GM12878 (cell line): ENCODE measurements around the gene INTS6. TPM values are rescaled to one million over a fixed set of nuclear protein-coding genes. Genes with fewer than 3 reads are reported as not detected.

Source experiments
- ATAC-seq: fragments of 200-7000 bp; cut with Tn5 transposase; 3 replicates; pipeline ENCODE4 v1.9.1; 2020; ENCODE audit warnings: mild to moderate bottlenecking, moderate library complexity
- BruUV-seq: library from RNA; stranded (reverse); fragments of 400-500 nt; replicated peaks from 2 replicates; lab custom pipeline; 2021; lab: Mats Ljungman, UMichigan
- CTCF ChIA-PET: fragments of 300-600 bp; sonication (Branson Sonifier 250); formaldehyde crosslinking; extraction: SDS; loops from one replicate; lab custom pipeline; 2021; ENCODE audit warnings: inconsistent platforms; lab: Yijun Ruan, JAX
- POLR2A ChIA-PET: fragments of 350-600 bp; formaldehyde crosslinking; extraction: SDS; loops from one replicate; lab custom pipeline; 2021; ENCODE audit warnings: inconsistent platforms; lab: Charles Lee
- RAD21 ChIA-PET: fragments of 300-600 bp; sonication (Branson Sonifier 250); formaldehyde crosslinking; loops from one replicate; lab custom pipeline; 2023; ENCODE audit warnings: antibody characterized with exemption; ENCODE audit not compliant: unreplicated experiment; lab: Charles Lee
- SMC1A ChIA-PET: fragments of 300-600 bp; sonication (Branson Sonifier 250); formaldehyde crosslinking; loops from one replicate; lab custom pipeline; 2023; ENCODE audit not compliant: unreplicated experiment, uncharacterized antibody; lab: Charles Lee
- DNase-seq: peaks from one replicate; pipeline ENCODE4 v3.0.0-alpha.2; 2011; ENCODE audit warnings: low read depth, low spot score
- FAIRE-seq: peaks from 3 replicates; lab custom pipeline; 2011; peaks lifted over from hg19 to GRCh38; lab: Jason Lieb, UNC
- H2AFZ ChIP-seq: 2 replicates; pipeline ENCODE4 v1.6.0; 2011; ENCODE audit warnings: low read depth, low read length, control low read depth; ENCODE audit not compliant: control insufficient read depth
- H3K27ac ChIP-seq: 2 replicates; pipeline ENCODE4 v1.5.1; 2011; ENCODE audit warnings: control low read depth; ENCODE audit not compliant: control insufficient read depth, insufficient read depth
- H3K27me3 ChIP-seq, 2 experiments: replicated peaks in 1 of 2; 2 replicates each; pipeline versions ENCODE4 v1.6.0 to v1.6.1; 2011; ENCODE audit warnings: low read length in 1 of 2; ENCODE audit not compliant: control insufficient read depth in 2 of 2, insufficient read depth in 2 of 2
- H3K36me3 ChIP-seq, 2 experiments: 2 replicates each; pipeline ENCODE4 v1.5.1; 2011; ENCODE audit warnings: low read length in 1 of 2; ENCODE audit not compliant: control insufficient read depth in 2 of 2, insufficient read depth in 2 of 2
- H3K4me1 ChIP-seq: 2 replicates; pipeline ENCODE4 v1.6.1; 2011; ENCODE audit warnings: mild to moderate bottlenecking, low read length, moderate library complexity, mixed read lengths; ENCODE audit not compliant: control insufficient read depth, insufficient read depth
- H3K4me2 ChIP-seq: 2 replicates; pipeline ENCODE4 v1.6.0; 2011; ENCODE audit warnings: control low read depth; ENCODE audit not compliant: control insufficient read depth, insufficient read depth
- H3K4me3 ChIP-seq: fragments of 200-600 bp; sonication (generic); 2 replicates; pipeline ENCODE4 v1.5.1; 2016
- H3K79me2 ChIP-seq: 2 replicates; pipeline ENCODE4 v1.6.0; 2011; ENCODE audit warnings: low read length; ENCODE audit not compliant: control insufficient read depth, insufficient read depth
- H3K9ac ChIP-seq: 2 replicates; pipeline ENCODE4 v1.8.0; 2011; ENCODE audit warnings: low read length, control low read depth, mixed read lengths; ENCODE audit not compliant: control insufficient read depth, insufficient read depth
- H3K9me3 ChIP-seq: replicated peaks from 3 replicates; pipeline ENCODE4 v1.5.1; 2011; ENCODE audit warnings: mild to moderate bottlenecking, low read length; ENCODE audit not compliant: control insufficient read depth, insufficient read depth
- H4K20me1 ChIP-seq: 2 replicates; pipeline ENCODE4 v1.6.0; 2011; ENCODE audit not compliant: control insufficient read depth, insufficient read depth
- ASH2L ChIP-seq: fragments of 300-600, 200-600 bp; sonication (generic); IDR thresholded peaks from 2 replicates; pipeline ENCODE4 v1.6.1; 2017; ENCODE audit warnings: low read depth, mild to moderate bottlenecking, borderline replicate concordance
- E2F4 ChIP-seq: IDR thresholded peaks from 2 replicates; pipeline ENCODE4 v1.6.1; 2012; ENCODE audit warnings: low read depth, low read length, improper control_type of control experiment
- E4F1 ChIP-seq: fragments of 450-650 bp; IDR thresholded peaks from 2 replicates; pipeline ENCODE4 v1.6.1; 2018; ENCODE audit warnings: borderline replicate concordance, mild to moderate bottlenecking; ENCODE audit not compliant: partially characterized antibody
- JUNB ChIP-seq: IDR thresholded peaks from 2 replicates; pipeline ENCODE4 v1.6.1; 2016; ENCODE audit warnings: antibody characterized with exemption, mild to moderate bottlenecking
- KLF5 ChIP-seq: fragments of 450-650 bp; IDR thresholded peaks from 2 replicates; pipeline ENCODE4 v1.6.1; 2014; ENCODE audit warnings: mild to moderate bottlenecking; ENCODE audit not compliant: partially characterized antibody
- MEF2A ChIP-seq: IDR thresholded peaks from 2 replicates; pipeline ENCODE4 v1.6.1; 2011; ENCODE audit warnings: low read depth, mild to moderate bottlenecking, low read length, moderate library complexity; ENCODE audit not compliant: insufficient read depth
- MTA2 ChIP-seq: fragments of 450-650 bp; IDR thresholded peaks from 2 replicates; pipeline ENCODE4 v1.6.1; 2016; ENCODE audit warnings: low read depth, mild to moderate bottlenecking, moderate library complexity
- MYB ChIP-seq: fragments of 150-350 bp; IDR thresholded peaks from 2 replicates; pipeline ENCODE4 v1.6.1; 2014; ENCODE audit warnings: mild to moderate bottlenecking, low read depth, low read length, borderline replicate concordance
- NR2F1 ChIP-seq: fragments of 450-650 bp; conservative IDR thresholded peaks from 2 replicates; pipeline ENCODE4 v1.6.1; 2017; ENCODE audit warnings: mild to moderate bottlenecking
- POU2F2 ChIP-seq: IDR thresholded peaks from 3 replicates; pipeline ENCODE4 v1.6.1; 2011; ENCODE audit warnings: low read depth, mild to moderate bottlenecking, low read length, borderline replicate concordance
- RB1 ChIP-seq: fragments of 450-650 bp; formaldehyde crosslinking; IDR thresholded peaks from 2 replicates; pipeline ENCODE4 v1.6.1; 2017; ENCODE audit warnings: mild to moderate bottlenecking, borderline replicate concordance
- RBBP5 ChIP-seq: fragments of 200-600 bp; sonication (generic); conservative IDR thresholded peaks from 2 replicates; pipeline ENCODE4 v1.6.1; 2016
- RUNX3 ChIP-seq: IDR thresholded peaks from 2 replicates; pipeline ENCODE4 v1.6.1; 2012; ENCODE audit warnings: low read length, inconsistent platforms
- STAT1 ChIP-seq: fragments of 450-650 bp; conservative IDR thresholded peaks from 2 replicates; pipeline ENCODE4 v1.6.1; 2014; ENCODE audit warnings: antibody characterized with exemption, mild to moderate bottlenecking
- TCF7 ChIP-seq: IDR thresholded peaks from 2 replicates; pipeline ENCODE4 v1.6.1; 2014; ENCODE audit warnings: antibody characterized with exemption, borderline replicate concordance
- WGBS: methylation state at CpG from one replicate; pipeline ENCODE4 v1.1.6; 2016; ENCODE audit warnings: low lambda C conversion rate; ENCODE audit not compliant: insufficient replicate concordance, insufficient coverage; ENCODE audit errors: missing lambda C conversion rate; 5-methylcytosine and 5-hydroxymethylcytosine counted together
- in situ Hi-C: fragments of 300-500 bp; cut with MboI; formaldehyde crosslinking; loops from 9 replicates; pipeline ENCODE4 v1.14.3; 2018; ENCODE audit warnings: mixed read lengths
- intact Hi-C: fragments of 100-400 bp; cut with micrococcal nuclease; formaldehyde crosslinking; loops from one replicate; pipeline ENCODE4 v1.14.2; 2022; ENCODE audit not compliant: unreplicated experiment
- polyA plus RNA-seq, 11 experiments: library from polyadenylated mRNA; depleted of rRNA in 4 of 11; unstranded in 6 of 11; stranded (reverse) in 5 of 11; fragments of >200 nt; fragmentation: Nextera tagmentation in 4 of 11; fragmentation: Illumina TruSeq in 1 of 11; extraction: Ambion mirVana in 4 of 11; extraction: Trizol in 1 of 11; gene quantifications; 1 replicate in 1 of 11; 2 replicates in 10 of 11; pipeline versions ENCODE4 v1.2.1 to v1.2.3, GENCODE V29; 2011 to 2016; ENCODE audit warnings: inconsistent platforms in 2 of 11, missing spikeins in 2 of 11, low read depth in 1 of 11
- total RNA-seq, 4 experiments: library from RNA; depleted of rRNA in 3 of 4; stranded (reverse); fragments of >200 nt in 3 of 4; fragmentation: Illumina TruSeq in 1 of 4; extraction: Trizol in 1 of 4; gene quantifications; 2 replicates each; pipeline versions ENCODE4 v1.2.1 to v1.2.3, GENCODE V29; 2013 to 2021
- TF ChIP-seq, protein P1 (sequence below): fragments of 450-650 bp; IDR thresholded peaks from 2 replicates; pipeline ENCODE4 v1.6.1; 2017; ENCODE audit warnings: mild to moderate bottlenecking, moderate library complexity

The INTS6 gene
- total and polyA plus RNA-seq, 10 of the 15 experiments (the other 5 are each of a cell fraction or from before 2014, with no cell fraction given): 7.2 to 57.7 (median 30.9) TPM

- no TSS peak for BruUV-seq
- no peak for DNase-seq
- H3K9ac ChIP-seq: no peak overlapping the region
- no peaks in the 10 kb centered on the region for H3K79me2 ChIP-seq
- 94% methylated on average over 2 of the region's 2 CpGs for WGBS
- H3K27ac ChIP-seq: no peak overlapping the region
- CTCF ChIA-PET: interaction anchor here (0.9 kb wide), 1 partner anchor 320 kb away, joined by 3 read pairs; no protein-coding TSS in a partner anchor
- no peaks in the 10 kb centered on the region for H3K4me1 ChIP-seq
- no peak overlapping the region for H3K4me2 ChIP-seq
- H3K36me3 ChIP-seq: no peaks in the 10 kb centered on the region
- FAIRE-seq: no peak
- intact Hi-C loops (no loop called here), in situ Hi-C loops (no loop called here)
- H3K9me3 ChIP-seq: no peaks in the 10 kb centered on the region
- no peaks in the 10 kb centered on the region for H3K27me3 ChIP-seq
- RAD21 ChIA-PET: no interaction called here
- no peak overlapping the region for H3K4me3 ChIP-seq
- H4K20me1 ChIP-seq: no peaks in the 10 kb centered on the region
- H2AFZ ChIP-seq: no peak overlapping the region
- SMC1A ChIA-PET: interaction anchor here (0.6 to 4.1 kb wide), 3 partner anchors 20 to 361 kb away, joined by 3 to 13 read pairs (median 3); no protein-coding TSS in a partner anchor
- no peak for ATAC-seq
- POLR2A ChIA-PET: no interaction called here
- TF ChIP-seq ASH2L (no peak), MYB (no peak), RB1 (no peak), POU2F2 (no peak), RUNX3 (no peak), STAT1 (no peak), MEF2A (no peak), E4F1 (no peak), MTA2 (no peak), JUNB (no peak), NR2F1 (no peak), E2F4 (no peak), RBBP5 (no peak), TCF7 (no peak), KLF5 (no peak)
- TF ChIP-seq, protein P1, sequence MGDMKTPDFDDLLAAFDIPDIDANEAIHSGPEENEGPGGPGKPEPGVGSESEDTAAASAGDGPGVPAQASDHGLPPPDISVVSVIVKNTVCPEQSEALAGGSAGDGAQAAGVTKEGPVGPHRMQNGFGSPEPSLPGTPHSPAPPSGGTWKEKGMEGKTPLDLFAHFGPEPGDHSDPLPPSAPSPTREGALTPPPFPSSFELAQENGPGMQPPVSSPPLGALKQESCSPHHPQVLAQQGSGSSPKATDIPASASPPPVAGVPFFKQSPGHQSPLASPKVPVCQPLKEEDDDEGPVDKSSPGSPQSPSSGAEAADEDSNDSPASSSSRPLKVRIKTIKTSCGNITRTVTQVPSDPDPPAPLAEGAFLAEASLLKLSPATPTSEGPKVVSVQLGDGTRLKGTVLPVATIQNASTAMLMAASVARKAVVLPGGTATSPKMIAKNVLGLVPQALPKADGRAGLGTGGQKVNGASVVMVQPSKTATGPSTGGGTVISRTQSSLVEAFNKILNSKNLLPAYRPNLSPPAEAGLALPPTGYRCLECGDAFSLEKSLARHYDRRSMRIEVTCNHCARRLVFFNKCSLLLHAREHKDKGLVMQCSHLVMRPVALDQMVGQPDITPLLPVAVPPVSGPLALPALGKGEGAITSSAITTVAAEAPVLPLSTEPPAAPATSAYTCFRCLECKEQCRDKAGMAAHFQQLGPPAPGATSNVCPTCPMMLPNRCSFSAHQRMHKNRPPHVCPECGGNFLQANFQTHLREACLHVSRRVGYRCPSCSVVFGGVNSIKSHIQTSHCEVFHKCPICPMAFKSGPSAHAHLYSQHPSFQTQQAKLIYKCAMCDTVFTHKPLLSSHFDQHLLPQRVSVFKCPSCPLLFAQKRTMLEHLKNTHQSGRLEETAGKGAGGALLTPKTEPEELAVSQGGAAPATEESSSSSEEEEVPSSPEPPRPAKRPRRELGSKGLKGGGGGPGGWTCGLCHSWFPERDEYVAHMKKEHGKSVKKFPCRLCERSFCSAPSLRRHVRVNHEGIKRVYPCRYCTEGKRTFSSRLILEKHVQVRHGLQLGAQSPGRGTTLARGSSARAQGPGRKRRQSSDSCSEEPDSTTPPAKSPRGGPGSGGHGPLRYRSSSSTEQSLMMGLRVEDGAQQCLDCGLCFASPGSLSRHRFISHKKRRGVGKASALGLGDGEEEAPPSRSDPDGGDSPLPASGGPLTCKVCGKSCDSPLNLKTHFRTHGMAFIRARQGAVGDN: no peak
Observed at GRCh38 chr13:51477653-51478324, 25.0 kb upstream of the INTS6 start.
